Pancreas (tissue), 10 donors: ENCODE data around the gene MTREX. TPM values are rescaled to one million over a fixed set of nuclear protein-coding genes. Genes with fewer than 3 reads are reported as not detected.
A peak's percentile ranks its signal among the peaks of the same experiment; 100 is the strongest.

Source experiments
- ATAC-seq, 4 donors: fragments of 200-7000 bp; cut with Tn5 transposase; one replicate each; pipeline versions ENCODE4 v1.8.0 to v1.9.1; 2020; ENCODE audit warnings: mild to moderate bottlenecking in 4 of 4, moderate library complexity in 4 of 4
- DNase-seq, 6 donors: peaks; one replicate each; pipeline ENCODE4 v3.0.0-alpha.2; 2020
- FAIRE-seq: peaks from 2 replicates; lab custom pipeline; 2012; peaks lifted over from hg19 to GRCh38; lab: Jason Lieb, UNC
- H3K27ac ChIP-seq, 4 donors: fragments of 200-600 bp; sonication (generic); 1 replicate in 3 of 4; 2 replicates in 1 of 4; pipeline versions ENCODE4 v1.5.0 to v1.8.0; 2020
- H3K27me3 ChIP-seq, 4 donors: fragments of 200-600 bp; one replicate each; pipeline ENCODE4 v1.8.0; 2021
- H3K36me3 ChIP-seq, 3 donors: fragments of 200-600 bp; sonication (generic) in 1 of 3; one replicate each; pipeline versions ENCODE4 v1.5.0 to v1.8.0; 2020 to 2021
- H3K4me1 ChIP-seq, 3 donors: fragments of 200-600 bp; one replicate each; pipeline ENCODE4 v1.8.0; 2021
- H3K4me3 ChIP-seq, 4 donors: fragments of 200-600 bp; sonication (generic) in 2 of 4; one replicate each; pipeline versions ENCODE4 v1.5.0 to v1.8.0; 2020 to 2021
- H3K9me3 ChIP-seq, 4 donors: fragments of 200-600 bp; one replicate each; pipeline ENCODE4 v1.8.0; 2021
- CTCF ChIP-seq, 4 donors: fragments of 200-600 bp; sonication (generic) in 3 of 4; IDR thresholded peaks; one replicate each; pipeline versions ENCODE4 v1.5.0 to v1.8.0; 2021; ENCODE audit warnings: antibody characterized with exemption in 4 of 4
- WGBS, 2 donors: extraction: QIAGEN DNeasy Blood & Tissue Kit; methylation state at CpG; one replicate each; pipeline ENCODE4 v1.1.7; 2013; 5-methylcytosine and 5-hydroxymethylcytosine counted together
- intact Hi-C, 3 donors: fragments of 100-400 bp; cut with DNase I; formaldehyde crosslinking; loops; one replicate each; pipeline versions ENCODE4 v1.11.1 to v1.14.2; 2022
- polyA plus RNA-seq, 2 donors: library from polyadenylated mRNA; stranded (reverse); fragments of 200-250 nt; gene quantifications; one replicate each; pipeline ENCODE4 v1.2.3, GENCODE V29; 2013
- total RNA-seq, 6 donors: library from RNA; stranded (reverse); fragmentation: NEBNext Ultra II Directional in 4 of 6; extraction: Animal tissue kit (Norgen Biotek cat#: 25700) in 4 of 6; gene quantifications; one replicate each; pipeline versions ENCODE4 v1.2.1 to v1.2.4, GENCODE V29; 2021 to 2023
- donor health status: healthy with polysubstance abuse.
- donor health status: DM: no; HTN: no; CAD: no; lungs with moderate emphysema.
- donor health status: DM: no; HTN: no; CAD: no.
- donor health status: control.
- donor health status: control.
- donor health status: Bipolar disorder and iron deficiency.
- donor health status: DM: yes; HTN: yes; CAD: no.
- donor health status: DM: no; HTN: no; CAD: no.
- donor health status: DM: no; HTN: no; CAD: no.
- donor health status: DM: yes; HTN: yes; CAD: no.

MTREX gene
- total and polyA plus RNA-seq, 8 donors, result 13.1 to 36.0 (median 30.7) TPM

GRCh38 chr5:55410845-55411244 is 103.1 kb downstream of the MTREX start:
- intact Hi-C loops, result no loop called here
- no peaks in the 10 kb centered on the region for H3K9me3 ChIP-seq
- WGBS, 2 donors, result 90 to 92% methylated on average over 3 of the region's 3 CpGs
- H3K27me3 ChIP-seq, result no peaks in the 10 kb centered on the region
- peaks cover 0 to 8% (median 4%) of the 10 kb centered on the region in 3 donors for H3K4me1 ChIP-seq
- DNase-seq, result no peak
- peaks cover 0 to 8% (median 0%) of the 10 kb centered on the region in 3 donors for H3K36me3 ChIP-seq
- no peak for TF ChIP-seq CTCF (IDR thresholded peaks at IDR 0.05)
- H3K4me3 ChIP-seq, result no peak overlapping the region
- ATAC-seq, result no peak
- no peak overlapping the region for H3K27ac ChIP-seq
- FAIRE-seq, result no peak

GRCh38 chr5:55411876-55412275 is 104.1 kb downstream of the MTREX start:
- FAIRE-seq (no peak), ATAC-seq (no peak), DNase-seq (no peak)
- Histone ChIP-seq H3K27me3 (no peaks in the 10 kb centered on the region), H3K27ac (no peak overlapping the region), H3K4me1 (peaks cover 0 to 17% (median 5%) of the 10 kb centered on the region in 3 donors), H3K9me3 (no peaks in the 10 kb centered on the region), H3K4me3 (no peak overlapping the region), H3K36me3 (peaks cover 0 to 3% (median 0%) of the 10 kb centered on the region in 3 donors)
- no peak for TF ChIP-seq CTCF (IDR thresholded peaks at IDR 0.05)
- WGBS, 2 donors, result 96 to 97% methylated on average over 1 of the region's 1 CpG
- intact Hi-C loops, result no loop called here

GRCh38 chr5:55413644-55414043 is 105.9 kb downstream of the MTREX start:
- TF ChIP-seq CTCF (IDR thresholded peaks at IDR 0.05), result no peak
- Histone ChIP-seq H3K4me3 (no peak overlapping the region), H3K9me3 (no peaks in the 10 kb centered on the region), H3K36me3 (peaks cover 0 to 3% (median 0%) of the 10 kb centered on the region in 3 donors), H3K27ac (no peak overlapping the region), H3K27me3 (no peaks in the 10 kb centered on the region), H3K4me1 (peaks cover 0 to 17% (median 5%) of the 10 kb centered on the region in 3 donors)
- intact Hi-C loops, result no loop called here
- no peak for DNase-seq
- WGBS, 2 donors, result 81 to 88% methylated on average over 2 of the region's 2 CpGs
- no peak for FAIRE-seq
- ATAC-seq, result no peak

- H3K27ac ChIP-seq, result no peak overlapping the region
- H3K36me3 ChIP-seq, result peaks cover 0 to 3% (median 0%) of the 10 kb centered on the region in 3 donors
- ATAC-seq (peak; percentile 44 to 79 (median 52)), DNase-seq (no peak), FAIRE-seq (no peak)
- H3K4me1 ChIP-seq, result peaks cover 4 to 17% (median 5%) of the 10 kb centered on the region in 3 donors
- no peaks in the 10 kb centered on the region for H3K27me3 ChIP-seq
- no peak for TF ChIP-seq CTCF (IDR thresholded peaks at IDR 0.05)
- intact Hi-C loops, result no loop called here
- no peak overlapping the region for H3K4me3 ChIP-seq
- H3K9me3 ChIP-seq, result no peaks in the 10 kb centered on the region
These were observed 107.3 kb downstream of the MTREX start for GRCh38 chr5:55415071-55415470.

GRCh38 chr5:55416306-55416705 is 108.5 kb downstream of the MTREX start:
- FAIRE-seq, result no peak
- no peak for ATAC-seq

More at GRCh38 chr5:55416306-55416705, 108.5 kb downstream of the MTREX start:
- no peak for TF ChIP-seq CTCF (IDR thresholded peaks at IDR 0.05)
- peaks cover 4 to 17% (median 5%) of the 10 kb centered on the region in 3 donors for H3K4me1 ChIP-seq
- H3K27ac ChIP-seq, result no peak overlapping the region
- no peak for DNase-seq
- no peaks in the 10 kb centered on the region for H3K9me3 ChIP-seq
- H3K4me3 ChIP-seq, result no peak overlapping the region
- H3K27me3 ChIP-seq, result no peaks in the 10 kb centered on the region
- intact Hi-C loops, result no loop called here
- peaks cover 0 to 3% (median 0%) of the 10 kb centered on the region in 3 donors for H3K36me3 ChIP-seq
